Measurements from ENCODE around the gene FGF7. TPM values are rescaled to one million over a fixed set of nuclear protein-coding genes. Genes with fewer than 3 reads are reported as not detected.

FGF7 gene
- total and polyA plus RNA-seq, 2 donors (not counting 3 experiments of a cell fraction or from before 2014, with no cell fraction given): not detected

- H3K27me3 ChIP-seq (ENCODE audit: control insufficient read depth in 2 of 2, insufficient read depth in 2 of 2, low read length in 2 of 2): no peaks in the 10 kb centered on the region
- no peak overlapping the region for H2AFZ ChIP-seq (ENCODE audit: low read depth, low read length)
- H3K4me1 ChIP-seq (ENCODE audit: control insufficient read depth, extremely low read depth, insufficient read depth, low read length): no peaks in the 10 kb centered on the region
- no peaks in the 10 kb centered on the region for H3K79me2 ChIP-seq (ENCODE audit: control insufficient read depth, insufficient read depth, low read length)
- intact Hi-C loops (cut with micrococcal nuclease) (no loop called here), dilution Hi-C loops (cut with MboI; ENCODE audit: extremely low pct_ligation_motif_present, low sequenced_read_pairs) (no loop called here)
- DNase-seq (ENCODE audit: low read depth, low spot score): no peak
- H4K20me1 ChIP-seq (replicated peaks; ENCODE audit: control insufficient read depth, extremely low read depth, insufficient read depth, low read length): no peaks in the 10 kb centered on the region
- no peak overlapping the region for H3K4me3 ChIP-seq (replicated peaks in 1 of 3; ENCODE audit: insufficient read depth in 1 of 3, low read depth in 1 of 3, low read length in 3 of 3)
- H3K36me3 ChIP-seq (ENCODE audit: control insufficient read depth in 2 of 2, extremely low read depth in 1 of 2, insufficient read depth in 2 of 2, low read length in 2 of 2): no peaks in the 10 kb centered on the region
- FAIRE-seq: no peak
- CTCF ChIA-PET: no interaction called here
- H3K9me3 ChIP-seq (replicated peaks; ENCODE audit: control insufficient read depth, insufficient read depth, low read length): no peaks in the 10 kb centered on the region
- POLR2A ChIA-PET: no interaction called here
- no peak overlapping the region for H3K4me2 ChIP-seq (ENCODE audit: insufficient read depth, low read length)
- no peak overlapping the region for H3K27ac ChIP-seq (ENCODE audit: insufficient read depth, low read depth, low read length)
- BruUV-seq (replicated peaks): no TSS peak
- TF ChIP-seq MYC (IDR thresholded peaks at IDR 0.05; ENCODE audit: low read depth, low read length): no peak
- no peak for TF ChIP-seq MAX (IDR thresholded peaks at IDR 0.05; ENCODE audit: insufficient read depth, insufficient read length)
- no peak for TF ChIP-seq CTCF (IDR thresholded peaks at IDR 0.05; ENCODE audit: extremely low read depth in 1 of 2, insufficient read depth in 1 of 2, low read depth in 1 of 2, low read length in 2 of 2)
- TF ChIP-seq GATA2 (IDR thresholded peaks at IDR 0.05; ENCODE audit: insufficient read depth, insufficient read length, low read depth, low read length): no peak
- no peak for TF ChIP-seq POLR2A (IDR thresholded peaks at IDR 0.05; ENCODE audit: low read depth, low read length)
- no peak for TF ChIP-seq EZH2 (IDR thresholded peaks at IDR 0.05; ENCODE audit: borderline replicate concordance, low read depth, low read length, severe bottlenecking)
- TF ChIP-seq JUN (IDR thresholded peaks at IDR 0.05; ENCODE audit: borderline replicate concordance, insufficient read depth, insufficient read length, low read depth): no peak
- no peak for TF ChIP-seq FOS (IDR thresholded peaks at IDR 0.05; ENCODE audit: borderline replicate concordance, insufficient read depth, low read length)
- no peak for TF ChIP-seq POLR2AphosphoS5 (IDR thresholded peaks at IDR 0.05; ENCODE audit: insufficient read depth, low read depth, low read length)
- H3K9me1 ChIP-seq (replicated peaks; ENCODE audit: control insufficient read depth, extremely low read depth, insufficient read depth, low read length): no peaks in the 10 kb centered on the region
- H3K9ac ChIP-seq (replicated peaks; ENCODE audit: extremely low read depth, insufficient read depth, low read length): no peak overlapping the region
Observed at GRCh38 chr15:49501586-49501985, 78.5 kb downstream of the FGF7 start.
